Right cardiac atrium (tissue), 5 donors: ENCODE data around the gene LRP1. TPM values are rescaled to one million over a fixed set of nuclear protein-coding genes. Genes with fewer than 3 reads are reported as not detected.

Experiments
- ATAC-seq, 2 donors: fragments of 200-7000 bp; cut with Tn5 transposase; one replicate each; pipeline versions ENCODE4 v1.8.0 to v1.9.1; 2020; ENCODE audit warnings: moderate library complexity in 2 of 2, mild to moderate bottlenecking in 1 of 2
- DNase-seq, 3 donors: peaks; one replicate each; pipeline ENCODE4 v3.0.0-alpha.2; 2020
- H3K27ac ChIP-seq: one replicate; pipeline ENCODE4 v1.5.1; 2013; ENCODE audit warnings: mild to moderate bottlenecking, low read length, control low read depth, moderate library complexity
- H3K27me3 ChIP-seq: one replicate; pipeline ENCODE4 v1.6.1; 2013; ENCODE audit not compliant: control insufficient read depth, insufficient read depth
- H3K4me1 ChIP-seq: one replicate; pipeline ENCODE4 v1.6.1; 2013; ENCODE audit warnings: low read length; ENCODE audit not compliant: control insufficient read depth, insufficient read depth
- H3K4me3 ChIP-seq: one replicate; pipeline ENCODE4 v1.5.1; 2013; ENCODE audit warnings: low read length, control low read depth
- H3K9me3 ChIP-seq: one replicate; pipeline ENCODE4 v1.6.1; 2013; ENCODE audit warnings: low read length; ENCODE audit not compliant: control insufficient read depth
- WGBS: extraction: QIAGEN DNeasy Blood & Tissue Kit; methylation state at CpG from one replicate; pipeline ENCODE4 v1.1.7; 2013; 5-methylcytosine and 5-hydroxymethylcytosine counted together
- intact Hi-C, 4 donors: fragments of 100-400 bp; cut with DNase I; formaldehyde crosslinking; loops; one replicate each; pipeline versions ENCODE4 v1.11.0 to v1.14.0; 2022 to 2023
- long read RNA-seq, 4 donors: library from polyadenylated mRNA; unstranded; transcript quantifications; one replicate each; pipeline ENCODE4 v2.0.0, GENCODE V29; 2020 to 2021
- polyA plus RNA-seq: library from polyadenylated mRNA; stranded (reverse); fragments of 200-250 nt; gene quantifications from one replicate; pipeline ENCODE4 v1.2.3, GENCODE V29; 2013
- total RNA-seq, 4 donors: library from RNA; stranded (reverse); fragmentation: NEBNext Ultra II Directional; extraction: Animal tissue kit (Norgen Biotek cat#: 25700); gene quantifications; one replicate each; pipeline ENCODE4 v1.2.1, GENCODE V29; 2021
- donor health status: healthy with polysubstance abuse.
- donor health status: DM: no; HTN: yes; CAD: no.
- donor health status: DM: no; HTN: no; CAD: no.
- donor health status: DM: no; HTN: yes; CAD: no; lungs with severe emphysema.
- donor health status: DM: yes; HTN: yes; CAD: no.

The LRP1 gene
- total RNA-seq (100 to 1,000 TPM in 3 of 4 donors, 10 to 100 TPM in 1; 79.7 to 181 (median 154) TPM), polyA plus RNA-seq (55.0 TPM)
- long read RNA-seq, donor 1, partial matches to known transcripts = 122 of 129 reads
- long read RNA-seq, donor 1, other reads (novel, unspliced or antisense) = 6 of 129 reads
- long read RNA-seq, donor 2, partial matches to known transcripts = 41 of 41 reads
- long read RNA-seq, donor 2, other reads (novel, unspliced or antisense) = 0 of 41 reads
- long read RNA-seq, donor 3, partial matches to known transcripts = 75 of 85 reads
- long read RNA-seq, donor 3, other reads (novel, unspliced or antisense) = 10 of 85 reads
- long read RNA-seq, donor 4, partial matches to known transcripts = 24 of 25 reads
- long read RNA-seq, donor 4, other reads (novel, unspliced or antisense) = 1 of 25 reads

DNA sequence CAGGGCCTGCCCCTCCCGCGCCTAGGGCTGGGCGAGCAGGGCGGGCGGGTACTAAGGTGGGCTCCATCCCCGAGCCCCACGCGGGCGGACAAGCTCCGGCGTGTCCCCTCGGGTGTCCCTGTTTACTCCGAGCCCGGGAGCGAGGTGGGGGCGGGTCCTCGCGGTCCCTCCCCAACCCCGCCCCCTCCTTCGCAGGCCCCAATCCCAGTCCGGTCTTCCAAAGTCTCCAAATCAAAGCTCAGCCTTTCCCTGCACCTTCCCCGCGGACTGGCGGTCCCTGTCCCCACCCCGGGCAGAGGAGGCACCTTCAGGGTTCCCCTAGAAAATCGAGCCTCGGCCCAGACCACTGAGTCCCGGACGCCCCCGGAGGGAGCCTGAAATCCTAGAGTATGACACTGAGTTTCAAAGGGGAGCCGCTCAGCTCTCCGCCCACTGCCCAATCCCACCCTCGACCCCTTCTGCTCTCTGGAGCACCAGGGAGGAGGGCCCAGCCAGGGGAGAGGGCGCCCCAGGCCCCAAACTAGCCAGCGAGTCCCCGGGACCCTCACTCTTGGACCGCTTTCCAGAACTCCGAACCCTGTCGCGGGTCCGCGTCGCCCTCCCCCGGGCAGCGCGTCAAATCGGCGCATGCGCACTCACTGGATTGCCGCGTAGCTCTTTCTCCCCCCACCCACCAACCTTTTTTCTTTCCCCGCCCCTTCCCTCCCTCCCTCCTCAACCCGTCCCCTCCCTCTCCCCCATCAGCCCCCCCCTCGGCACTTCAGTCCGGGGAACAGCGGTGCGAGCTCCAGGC is at the start of gene LRP1:
Gene LRP1 (plus strand): TSS at position 758 of the 793 bp plus-strand sequence. CDS start 482 bp downstream, outside the sequence.
- peaks cover 6% of the 10 kb centered on the region for H3K4me1 ChIP-seq
- no peaks in the 10 kb centered on the region for H3K27me3 ChIP-seq
- H3K9me3 ChIP-seq = no peaks in the 10 kb centered on the region
- DNase-seq (peak; percentile 90 to 95 (median 94)), ATAC-seq (peak; percentile 82 to 86)
- intact Hi-C loops = no loop called here
- H3K27ac ChIP-seq = peak within 1 kb of the TSS; percentile 100
- peak within 1 kb of the TSS; percentile 97 for H3K4me3 ChIP-seq
- WGBS = under 1% methylated on average over 57 of the region's 57 CpGs

DNA sequence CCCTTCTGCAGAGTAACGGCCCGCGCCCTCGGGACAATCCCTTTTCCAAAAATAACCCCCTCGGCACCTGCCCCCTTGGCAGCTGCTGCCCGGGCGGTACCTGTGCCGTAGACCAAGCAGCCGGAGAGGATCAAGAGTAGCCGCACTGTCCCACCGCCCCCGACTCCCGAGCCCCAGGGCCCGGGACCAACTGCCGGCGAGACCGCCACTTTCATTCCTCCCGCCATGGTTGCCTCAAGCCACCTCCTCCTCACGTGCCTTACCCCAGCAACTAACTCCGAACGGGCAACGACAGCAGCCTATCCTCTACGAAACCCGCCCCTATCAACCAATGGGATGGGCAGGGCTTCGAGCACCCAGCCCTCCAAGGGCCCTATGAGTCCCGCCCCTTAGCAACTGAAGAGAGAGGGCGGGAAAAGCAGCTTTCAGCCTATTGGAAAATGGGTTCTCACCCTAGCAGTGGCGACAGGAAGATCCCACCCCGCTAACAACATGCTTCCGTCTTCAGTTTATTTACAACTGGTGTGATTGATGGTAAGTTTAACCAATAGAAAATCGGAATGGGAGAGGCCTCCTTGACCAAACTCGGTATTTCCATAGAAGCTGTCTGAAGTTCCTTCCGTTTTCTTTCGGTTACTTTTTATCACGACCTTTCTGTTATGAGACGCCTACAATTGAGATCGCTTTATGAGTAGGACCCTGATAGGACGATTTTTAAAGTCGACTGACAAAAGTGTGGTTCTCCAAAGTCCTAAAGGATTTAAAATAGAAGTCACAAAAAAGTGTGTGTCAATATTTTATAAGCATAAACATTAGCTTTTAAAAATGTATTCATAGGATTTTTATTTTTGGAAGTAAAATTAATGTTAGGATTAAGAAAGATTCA is 49.5 kb upstream of the LRP1 start, which contains the start of gene NEMP1:
Gene NEMP1 (minus strand): TSS at position 273 of the 886 bp plus-strand sequence. CDS start 46 bp downstream, at position 227.
- no peaks in the 10 kb centered on the region for H3K9me3 ChIP-seq
- DNase-seq (peak; percentile 95 to 97 (median 97)), ATAC-seq (peak; percentile 100)
- H3K27ac ChIP-seq = peak within 1 kb of the TSS; percentile 53
- no peaks in the 10 kb centered on the region for H3K27me3 ChIP-seq
- peak within 1 kb of the TSS; percentile 62 for H3K4me3 ChIP-seq
- intact Hi-C loops = loop anchor here in 1 of 4 donors (10.0 kb wide), 1 partner anchor 96 kb away; no protein-coding TSS in a partner anchor
- under 1% methylated on average over 39 of the region's 39 CpGs for WGBS
- H3K4me1 ChIP-seq = no peaks in the 10 kb centered on the region

DNA sequence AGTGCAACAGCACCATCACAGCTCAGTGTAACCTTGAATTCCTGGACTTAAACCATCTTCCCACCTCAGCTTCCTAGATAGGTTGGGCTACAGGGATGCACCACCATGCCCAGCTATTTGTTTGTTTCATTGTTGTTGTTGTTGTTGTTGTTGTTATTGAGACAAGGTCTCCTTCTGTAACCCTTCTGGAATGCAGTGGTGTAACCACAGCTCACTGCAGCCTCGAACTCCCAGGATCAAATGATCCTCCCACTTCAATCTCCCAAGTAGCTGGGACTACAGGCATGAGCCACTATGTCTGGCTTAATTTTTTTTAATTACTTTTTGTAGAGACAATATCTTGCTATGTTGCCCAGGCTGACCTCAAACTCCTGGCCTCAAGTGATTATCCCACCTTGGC is 48.5 kb upstream of the LRP1 start:
- intact Hi-C loops = loop anchor here in 1 of 4 donors (10.0 kb wide), 1 partner anchor 95 kb away; no protein-coding TSS in a partner anchor
- Histone ChIP-seq H3K9me3 (no peaks in the 10 kb centered on the region), H3K4me1 (no peaks in the 10 kb centered on the region), H3K27me3 (no peaks in the 10 kb centered on the region), H3K4me3 (no peak overlapping the region), H3K27ac (no peak overlapping the region)
- ATAC-seq = no peak
- WGBS = 64% methylated on average over 1 of the region's 1 CpG
- DNase-seq = no peak

DNA sequence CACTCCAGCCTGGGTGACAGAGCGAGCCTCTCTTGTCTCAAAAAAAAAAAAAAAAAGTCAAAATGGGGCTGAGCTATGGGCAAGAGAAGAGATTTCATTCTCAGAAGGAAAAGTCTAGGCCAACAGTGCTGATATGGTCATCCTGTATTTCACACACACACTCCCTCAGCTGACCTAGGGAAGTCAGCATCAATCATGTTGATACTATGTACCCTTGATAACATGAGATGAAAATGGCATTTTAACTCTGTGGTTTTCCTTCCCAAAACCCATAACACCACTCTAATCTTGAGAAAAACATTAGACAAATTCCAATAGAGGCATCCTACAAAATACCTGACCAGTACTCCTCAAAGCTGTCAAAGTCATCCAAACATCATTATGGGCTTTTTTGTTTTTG is 47.4 kb upstream of the LRP1 start:
- Histone ChIP-seq H3K9me3 (no peaks in the 10 kb centered on the region), H3K27me3 (no peaks in the 10 kb centered on the region), H3K4me1 (no peaks in the 10 kb centered on the region), H3K27ac (no peak overlapping the region), H3K4me3 (no peak overlapping the region)
- intact Hi-C loops = no loop called here
- ATAC-seq (no peak), DNase-seq (no peak)
- WGBS = 100% methylated on average over 1 of the region's 1 CpG

DNA sequence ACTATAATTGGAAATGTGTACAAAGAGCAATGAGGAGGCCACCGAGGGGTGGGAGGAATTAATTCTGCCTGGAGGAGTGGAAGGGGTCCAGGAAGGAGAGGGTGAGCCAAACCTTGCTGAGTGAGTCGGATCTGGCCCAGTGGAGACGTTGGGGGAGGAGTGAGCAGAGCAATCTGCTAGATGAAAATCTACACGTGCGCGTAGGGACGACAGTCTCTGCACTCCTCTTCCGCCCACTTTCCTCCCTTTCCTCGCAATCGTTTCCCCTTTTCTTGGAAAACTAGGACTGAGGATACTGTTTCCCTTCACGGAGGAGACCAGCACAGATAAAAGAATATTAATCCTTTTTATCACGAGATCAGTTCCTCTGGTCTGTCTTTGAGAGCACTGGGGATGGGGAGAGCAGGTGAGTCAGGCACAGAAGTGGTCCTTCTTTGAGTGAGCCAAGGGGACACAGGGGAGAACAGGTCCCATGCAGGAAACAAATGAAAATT is 42.2 kb upstream of the LRP1 start:
- 12% methylated on average over 12 of the region's 12 CpGs for WGBS
- no peaks in the 10 kb centered on the region for H3K9me3 ChIP-seq
- no peaks in the 10 kb centered on the region for H3K27me3 ChIP-seq
- intact Hi-C loops = no loop called here
- H3K27ac ChIP-seq = peak overlapping the region; percentile 96
- no peak for ATAC-seq
- H3K4me3 ChIP-seq = peak overlapping the region; percentile 78
- DNase-seq = peak; percentile 66 to 84 (median 75)
- H3K4me1 ChIP-seq = peaks cover 3% of the 10 kb centered on the region

DNA sequence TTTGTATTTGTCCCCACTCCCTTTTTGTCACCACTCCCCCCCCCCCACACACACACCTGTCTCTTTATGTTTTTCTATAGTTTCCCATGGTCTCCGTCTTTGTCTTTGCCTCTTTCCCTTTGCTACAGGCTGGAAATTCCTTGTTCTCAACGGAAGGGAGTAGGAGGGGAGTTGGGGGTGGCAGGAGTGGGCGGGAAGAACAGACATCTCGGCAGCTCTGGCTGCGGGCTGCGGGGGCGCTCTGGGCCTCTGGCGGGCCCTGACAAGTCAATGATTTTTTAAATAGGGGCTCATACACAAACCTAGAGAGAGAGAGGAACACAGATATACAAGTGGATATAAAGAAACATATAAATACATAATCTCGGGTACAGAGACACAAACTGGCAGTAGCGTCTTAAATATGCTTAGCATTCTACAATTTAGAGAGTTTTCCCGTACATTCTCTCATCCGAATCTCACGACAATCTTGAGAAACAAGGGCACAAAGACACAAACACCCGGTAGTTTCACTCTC is 41.7 kb upstream of the LRP1 start:
- H3K27me3 ChIP-seq = no peaks in the 10 kb centered on the region
- WGBS = under 1% methylated on average over 14 of the region's 14 CpGs
- H3K4me1 ChIP-seq = peaks cover 4% of the 10 kb centered on the region
- ATAC-seq = peak; percentile 23 to 31
- H3K4me3 ChIP-seq = peak overlapping the region; percentile 78
- peak; percentile 80 to 91 (median 90) for DNase-seq
- peak overlapping the region; percentile 96 for H3K27ac ChIP-seq
- H3K9me3 ChIP-seq = no peaks in the 10 kb centered on the region
- intact Hi-C loops = no loop called here

DNA sequence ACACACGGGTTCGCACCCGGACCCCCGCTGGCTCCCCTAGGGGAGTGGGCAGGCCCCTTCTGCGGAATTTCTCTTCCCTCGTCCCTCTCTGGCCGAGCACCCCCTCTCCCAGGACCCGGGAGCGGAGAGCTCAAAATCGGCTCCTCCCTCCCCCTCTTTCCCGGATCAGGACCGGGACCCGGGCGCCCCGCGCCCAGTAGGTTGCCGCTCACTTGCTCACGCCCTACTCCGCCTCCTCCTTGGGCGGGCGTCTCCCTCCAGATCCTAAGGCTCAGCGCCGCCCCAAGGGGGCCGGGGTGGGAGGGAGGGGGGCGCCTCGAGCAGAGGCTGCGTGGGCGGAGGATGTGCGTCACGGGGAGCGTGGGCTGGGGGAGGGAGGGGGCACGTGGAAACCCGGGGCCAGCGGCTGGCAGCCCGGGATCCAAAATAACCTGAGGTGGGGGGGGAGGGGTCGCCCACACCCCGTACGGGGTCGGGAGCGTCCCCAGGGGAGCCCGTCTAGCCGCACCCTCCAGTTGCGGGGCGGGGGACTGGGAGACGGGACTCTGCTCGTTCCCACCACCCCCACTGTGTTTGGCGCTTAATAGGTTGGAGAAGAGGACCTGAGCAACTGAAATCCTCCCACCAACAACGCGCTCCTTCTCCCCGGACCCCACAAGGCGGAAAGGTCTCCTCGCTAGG is 41.1 kb upstream of the LRP1 start:
- intact Hi-C loops = no loop called here
- H3K27me3 ChIP-seq = no peaks in the 10 kb centered on the region
- H3K27ac ChIP-seq = peak overlapping the region; percentile 100
- H3K9me3 ChIP-seq = no peaks in the 10 kb centered on the region
- H3K4me1 ChIP-seq = peaks cover 4% of the 10 kb centered on the region
- ATAC-seq = peak; percentile 79 to 81
- peak; percentile 96 to 98 (median 98) for DNase-seq
- H3K4me3 ChIP-seq = peak overlapping the region; percentile 78
- under 1% methylated on average over 52 of the region's 52 CpGs for WGBS

DNA sequence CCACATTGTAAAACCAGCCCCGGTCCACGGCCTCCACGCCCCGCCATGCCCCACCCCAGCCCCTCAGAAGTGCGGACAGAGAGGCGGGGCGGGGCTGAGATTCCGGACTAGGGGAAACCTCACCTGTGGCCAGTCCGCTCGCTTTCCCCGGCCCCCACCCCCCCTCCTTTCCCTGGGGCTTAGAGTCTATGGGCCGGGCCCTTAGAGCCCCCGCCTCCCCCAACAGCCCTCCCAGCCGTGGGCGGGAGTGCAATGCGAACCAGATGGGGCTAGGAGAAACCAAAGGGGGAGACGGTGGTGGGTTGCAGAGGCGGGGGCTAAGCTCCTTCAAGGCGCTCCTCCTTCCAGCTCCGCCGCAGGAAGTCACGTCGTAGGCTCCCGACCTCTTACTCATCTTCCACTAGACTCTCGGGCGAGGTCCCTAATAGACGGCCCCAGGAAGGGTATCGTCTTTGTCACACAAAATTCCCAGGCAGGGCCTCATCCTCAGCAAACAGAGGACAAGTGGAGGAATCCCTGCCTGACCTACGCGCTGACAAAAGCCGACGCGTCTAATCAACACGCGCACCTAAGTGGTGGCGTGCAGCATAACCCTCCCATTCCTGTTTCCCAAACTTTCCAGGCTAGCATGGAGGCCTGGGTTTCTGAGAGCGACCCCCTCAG is 40.5 kb upstream of the LRP1 start:
- DNase-seq = peak; percentile 91 to 96 (median 96)
- Histone ChIP-seq H3K4me3 (peak overlapping the region; percentile 78), H3K9me3 (no peaks in the 10 kb centered on the region), H3K27ac (peak overlapping the region; percentile 100), H3K4me1 (peaks cover 4% of the 10 kb centered on the region), H3K27me3 (no peaks in the 10 kb centered on the region)
- under 1% methylated on average over 37 of the region's 37 CpGs for WGBS
- intact Hi-C loops = no loop called here
- peak; percentile 65 to 73 for ATAC-seq
